Lower leg skin (tissue), 3 donors: ENCODE results near the gene NTM.

Experiments used
- CTCF ChIP-seq, 3 donors: fragments of 450-650 bp; IDR thresholded peaks; one replicate each; pipeline ENCODE4 v1.5.1; 2016; ENCODE audit warnings: antibody characterized with exemption in 3 of 3, mild to moderate bottlenecking in 3 of 3, moderate library complexity in 2 of 3
- POLR2A ChIP-seq, 2 donors: fragments of 450-650 bp; IDR thresholded peaks; one replicate each; pipeline ENCODE4 v1.6.1; 2016 to 2017; ENCODE audit warnings: antibody characterized with exemption in 2 of 2, mild to moderate bottlenecking in 1 of 2, moderate library complexity in 1 of 2

GRCh38 chr11:131670876-131671275 lies 300.5 kb downstream of the NTM start:
- no peak for TF ChIP-seq CTCF (IDR thresholded peaks at IDR 0.05)
- no peak for TF ChIP-seq POLR2A (IDR thresholded peaks at IDR 0.05)
